ENCODE data around the gene GPR155. TPM values are rescaled to one million over a fixed set of nuclear protein-coding genes. Genes with fewer than 3 reads are reported as not detected.

GPR155 gene
- total RNA-seq, 1 donor from 2014 or later = 1.3 TPM

GRCh38 chr2:174439950-174440349, 46.9 kb downstream of the GPR155 start:
- TF ChIP-seq CTCF (IDR thresholded peaks at IDR 0.05; ENCODE audit: insufficient read depth, low read length, severe bottlenecking) = no peak
- no peak for DNase-seq (ENCODE audit: low read depth)
- FAIRE-seq = no peak
- no peaks in the 10 kb centered on the region for H3K27me3 ChIP-seq (ENCODE audit: control insufficient read depth, insufficient read depth, low read length)
- H3K4me3 ChIP-seq (ENCODE audit: low read depth, low read length) = no peak overlapping the region
- no peaks in the 10 kb centered on the region for H3K36me3 ChIP-seq (ENCODE audit: control insufficient read depth, insufficient read depth, low read length)

GRCh38 chr2:174439323-174439722, 47.5 kb downstream of the GPR155 start:
- Histone ChIP-seq H3K27me3 (ENCODE audit: control insufficient read depth, insufficient read depth, low read length) (no peaks in the 10 kb centered on the region), H3K4me3 (ENCODE audit: low read depth, low read length) (no peak overlapping the region), H3K36me3 (ENCODE audit: control insufficient read depth, insufficient read depth, low read length) (no peaks in the 10 kb centered on the region)
- DNase-seq (ENCODE audit: low read depth) (no peak), FAIRE-seq (no peak)
- TF ChIP-seq CTCF (IDR thresholded peaks at IDR 0.05; ENCODE audit: insufficient read depth, low read length, severe bottlenecking) = no peak

- DNase-seq (ENCODE audit: low read depth) (no peak), FAIRE-seq (no peak)
- Histone ChIP-seq H3K4me3 (ENCODE audit: low read depth, low read length) (no peak overlapping the region), H3K36me3 (ENCODE audit: control insufficient read depth, insufficient read depth, low read length) (no peaks in the 10 kb centered on the region), H3K27me3 (ENCODE audit: control insufficient read depth, insufficient read depth, low read length) (no peaks in the 10 kb centered on the region)
- TF ChIP-seq CTCF (IDR thresholded peaks at IDR 0.05; ENCODE audit: insufficient read depth, low read length, severe bottlenecking) = no peak
Measured at GRCh38 chr2:174438146-174438886, 48.5 kb downstream of the GPR155 start.

- no peaks in the 10 kb centered on the region for H3K27me3 ChIP-seq (ENCODE audit: control insufficient read depth, insufficient read depth, low read length)
- TF ChIP-seq CTCF (IDR thresholded peaks at IDR 0.05; ENCODE audit: insufficient read depth, low read length, severe bottlenecking) = no peak
- peak; percentile 2 for DNase-seq (ENCODE audit: low read depth)
- no peak overlapping the region for H3K4me3 ChIP-seq (ENCODE audit: low read depth, low read length)
- H3K36me3 ChIP-seq (ENCODE audit: control insufficient read depth, insufficient read depth, low read length) = no peaks in the 10 kb centered on the region
- FAIRE-seq = no peak
Measured at GRCh38 chr2:174436351-174436750, 50.5 kb downstream of the GPR155 start.

- TF ChIP-seq CTCF (IDR thresholded peaks at IDR 0.05; ENCODE audit: insufficient read depth, low read length, severe bottlenecking) = no peak
- FAIRE-seq = no peak
- H3K36me3 ChIP-seq (ENCODE audit: control insufficient read depth, insufficient read depth, low read length) = no peaks in the 10 kb centered on the region
- DNase-seq (ENCODE audit: low read depth) = no peak
- H3K27me3 ChIP-seq (ENCODE audit: control insufficient read depth, insufficient read depth, low read length) = no peaks in the 10 kb centered on the region
- no peak overlapping the region for H3K4me3 ChIP-seq (ENCODE audit: low read depth, low read length)
Measured at GRCh38 chr2:174431902-174432301, 54.9 kb downstream of the GPR155 start.

- TF ChIP-seq CTCF (IDR thresholded peaks at IDR 0.05; ENCODE audit: insufficient read depth, low read length, severe bottlenecking) = no peak
- H3K27me3 ChIP-seq (ENCODE audit: control insufficient read depth, insufficient read depth, low read length) = no peaks in the 10 kb centered on the region
- no peak overlapping the region for H3K4me3 ChIP-seq (ENCODE audit: low read depth, low read length)
- no peaks in the 10 kb centered on the region for H3K36me3 ChIP-seq (ENCODE audit: control insufficient read depth, insufficient read depth, low read length)
- DNase-seq (ENCODE audit: low read depth) = no peak
- FAIRE-seq = no peak
Measured at GRCh38 chr2:174430066-174430465, 56.8 kb downstream of the GPR155 start.
